Suprapubic skin (tissue), 4 donors: ENCODE data around the gene BAIAP2. TPM values are rescaled to one million over a fixed set of nuclear protein-coding genes. Genes with fewer than 3 reads are reported as not detected.

Experiments
- DNase-seq, 2 donors: peaks; one replicate each; pipeline ENCODE4 v3.0.0-alpha.2; 2019; ENCODE audit warnings: low spot score in 2 of 2
- H3K27ac ChIP-seq: fragments of 200-600 bp; sonication (generic); one replicate; pipeline ENCODE4 v1.5.1; 2019
- H3K27me3 ChIP-seq: fragments of 200-600 bp; sonication (generic); one replicate; pipeline ENCODE4 v1.5.1; 2019
- H3K36me3 ChIP-seq: fragments of 200-600 bp; sonication (generic); one replicate; pipeline ENCODE4 v1.5.1; 2019
- H3K4me1 ChIP-seq: fragments of 200-600 bp; sonication (generic); one replicate; pipeline ENCODE4 v1.5.1; 2019
- H3K4me3 ChIP-seq: fragments of 200-600 bp; sonication (generic); one replicate; pipeline ENCODE4 v1.5.1; 2019; ENCODE audit warnings: mild to moderate bottlenecking
- H3K9me3 ChIP-seq: fragments of 200-600 bp; sonication (generic); one replicate; pipeline ENCODE4 v1.5.1; 2019
- CTCF ChIP-seq, 2 donors: fragments of 200-600 bp in 1 of 2; fragments of 450-650 bp in 1 of 2; sonication (generic) in 1 of 2; IDR thresholded peaks; one replicate each; pipeline ENCODE4 v1.5.1; 2016 to 2019; ENCODE audit warnings: antibody characterized with exemption in 2 of 2, mild to moderate bottlenecking in 1 of 2, moderate library complexity in 1 of 2
- EP300 ChIP-seq: sonication (generic); formaldehyde crosslinking; IDR thresholded peaks from one replicate; pipeline ENCODE4 v1.6.1; 2017; ENCODE audit warnings: antibody characterized with exemption
- POLR2A ChIP-seq, 2 donors: fragments of 450-650 bp; IDR thresholded peaks; one replicate each; pipeline ENCODE4 v1.6.1; 2017; ENCODE audit warnings: antibody characterized with exemption in 2 of 2, mild to moderate bottlenecking in 2 of 2, moderate library complexity in 2 of 2
- POLR2AphosphoS5 ChIP-seq, 3 donors: sonication (generic); formaldehyde crosslinking; IDR thresholded peaks; one replicate each; pipeline ENCODE4 v1.6.1; 2017; ENCODE audit warnings: antibody characterized with exemption in 3 of 3
- WGBS: methylation state at CpG from one replicate; pipeline ENCODE4 v1.1.5; 2018; 5-methylcytosine and 5-hydroxymethylcytosine counted together
- total RNA-seq, 4 donors: library from RNA; depleted of rRNA; stranded (reverse); fragments of >200 nt; gene quantifications; one replicate each; pipeline ENCODE4 v1.1.0, GENCODE V29; 2016

Gene BAIAP2
- total RNA-seq, 4 donors from 2014 or later, result 214 to 283 (median 260) TPM

GRCh38 chr17:81118308-81119221, 83.6 kb downstream of the BAIAP2 start:
- Histone ChIP-seq H3K36me3 (peaks cover 16% of the 10 kb centered on the region), H3K4me1 (peaks cover 38% of the 10 kb centered on the region), H3K27me3 (peaks cover 35% of the 10 kb centered on the region), H3K4me3 (peak overlapping the region; percentile 38), H3K9me3 (no peaks in the 10 kb centered on the region), H3K27ac (no peak overlapping the region)
- TF ChIP-seq POLR2A (IDR thresholded peaks at IDR 0.05) (no peak), CTCF (IDR thresholded peaks at IDR 0.05) (no peak), POLR2AphosphoS5 (IDR thresholded peaks at IDR 0.05) (no peak), EP300 (no peak)
- DNase-seq, result no peak
- 54% methylated on average over 18 of the region's 24 CpGs for WGBS

- H3K4me3 ChIP-seq, result peak overlapping the region; percentile 38
- peaks cover 43% of the 10 kb centered on the region for H3K27me3 ChIP-seq
- WGBS, result 25% methylated on average over 9 of the region's 89 CpGs
- H3K27ac ChIP-seq, result no peak overlapping the region
- TF ChIP-seq POLR2A (IDR thresholded peaks at IDR 0.05) (no peak), EP300 (no peak), CTCF (IDR thresholded peaks at IDR 0.05) (peak in 1 of 2 donors; percentile 7), POLR2AphosphoS5 (IDR thresholded peaks at IDR 0.05) (peak in 1 of 3 donors; percentile 19)
- H3K9me3 ChIP-seq, result no peaks in the 10 kb centered on the region
- H3K36me3 ChIP-seq, result peaks cover 12% of the 10 kb centered on the region
- peak; percentile 92 for DNase-seq
- peaks cover 38% of the 10 kb centered on the region for H3K4me1 ChIP-seq
Observed at GRCh38 chr17:81119223-81120148, 84.5 kb downstream of the BAIAP2 start.

GRCh38 chr17:81120149-81120484, 85.2 kb downstream of the BAIAP2 start:
- Histone ChIP-seq H3K4me3 (peak overlapping the region; percentile 38), H3K4me1 (peaks cover 40% of the 10 kb centered on the region), H3K27me3 (peaks cover 45% of the 10 kb centered on the region), H3K9me3 (no peaks in the 10 kb centered on the region), H3K36me3 (peaks cover 12% of the 10 kb centered on the region), H3K27ac (no peak overlapping the region)
- TF ChIP-seq POLR2A (IDR thresholded peaks at IDR 0.05) (no peak), CTCF (IDR thresholded peaks at IDR 0.05) (no peak), EP300 (no peak), POLR2AphosphoS5 (IDR thresholded peaks at IDR 0.05) (no peak)
- DNase-seq, result no peak
- 73% methylated on average over 15 of the region's 33 CpGs for WGBS

GRCh38 chr17:81120695-81121621, 86.0 kb downstream of the BAIAP2 start:
- TF ChIP-seq CTCF (IDR thresholded peaks at IDR 0.05) (no peak), POLR2A (IDR thresholded peaks at IDR 0.05) (no peak), EP300 (no peak), POLR2AphosphoS5 (IDR thresholded peaks at IDR 0.05) (no peak)
- 68% methylated on average over 18 of the region's 45 CpGs for WGBS
- no peak overlapping the region for H3K4me3 ChIP-seq
- no peak overlapping the region for H3K27ac ChIP-seq
- peaks cover 45% of the 10 kb centered on the region for H3K27me3 ChIP-seq
- no peaks in the 10 kb centered on the region for H3K9me3 ChIP-seq
- peaks cover 48% of the 10 kb centered on the region for H3K4me1 ChIP-seq
- H3K36me3 ChIP-seq, result peaks cover 8% of the 10 kb centered on the region
- DNase-seq, result no peak
